LNCAP (cell line): ENCODE measurements around the gene ATP2B2.

Experiments used
- TF ChIP-seq, protein P1 (sequence below): fragments of 450-650 bp; IDR thresholded peaks from 2 replicates; pipeline ENCODE4 v1.5.1; 2017; ENCODE audit warnings: mild to moderate bottlenecking

The ATP2B2 gene

GRCh38 chr3:10398341-10398740 lies 107.0 kb downstream of the ATP2B2 start:
- TF ChIP-seq, protein P1, sequence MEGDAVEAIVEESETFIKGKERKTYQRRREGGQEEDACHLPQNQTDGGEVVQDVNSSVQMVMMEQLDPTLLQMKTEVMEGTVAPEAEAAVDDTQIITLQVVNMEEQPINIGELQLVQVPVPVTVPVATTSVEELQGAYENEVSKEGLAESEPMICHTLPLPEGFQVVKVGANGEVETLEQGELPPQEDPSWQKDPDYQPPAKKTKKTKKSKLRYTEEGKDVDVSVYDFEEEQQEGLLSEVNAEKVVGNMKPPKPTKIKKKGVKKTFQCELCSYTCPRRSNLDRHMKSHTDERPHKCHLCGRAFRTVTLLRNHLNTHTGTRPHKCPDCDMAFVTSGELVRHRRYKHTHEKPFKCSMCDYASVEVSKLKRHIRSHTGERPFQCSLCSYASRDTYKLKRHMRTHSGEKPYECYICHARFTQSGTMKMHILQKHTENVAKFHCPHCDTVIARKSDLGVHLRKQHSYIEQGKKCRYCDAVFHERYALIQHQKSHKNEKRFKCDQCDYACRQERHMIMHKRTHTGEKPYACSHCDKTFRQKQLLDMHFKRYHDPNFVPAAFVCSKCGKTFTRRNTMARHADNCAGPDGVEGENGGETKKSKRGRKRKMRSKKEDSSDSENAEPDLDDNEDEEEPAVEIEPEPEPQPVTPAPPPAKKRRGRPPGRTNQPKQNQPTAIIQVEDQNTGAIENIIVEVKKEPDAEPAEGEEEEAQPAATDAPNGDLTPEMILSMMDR: no peak

DNA sequence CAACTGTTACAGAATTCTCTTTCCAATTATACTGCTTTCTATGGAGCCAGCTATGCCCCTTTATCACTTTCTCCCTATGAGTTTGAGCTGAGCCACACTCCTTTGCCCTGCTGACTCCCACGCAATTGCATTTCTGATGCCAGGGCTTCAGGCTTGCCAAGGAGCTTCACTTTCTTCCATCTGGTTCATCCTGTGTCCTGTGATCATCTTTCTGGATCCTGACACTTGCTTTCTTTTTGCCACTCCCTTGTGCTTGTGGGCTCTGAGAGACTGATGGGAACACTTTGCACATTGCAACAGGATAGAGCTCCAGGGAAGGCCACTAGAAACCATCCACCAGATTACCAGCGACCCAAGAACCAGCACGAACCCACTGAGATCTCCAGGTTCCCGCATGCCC lies 107.5 kb downstream of the ATP2B2 start:
- TF ChIP-seq, protein P1: no peak

- TF ChIP-seq, protein P1: no peak
Measured at GRCh38 chr3:10396931-10397330, 108.5 kb downstream of the ATP2B2 start.

- TF ChIP-seq, protein P1: no peak
Measured at GRCh38 chr3:10396083-10396482, 109.3 kb downstream of the ATP2B2 start.

- TF ChIP-seq, protein P1: no peak
Measured at GRCh38 chr3:10395671-10396070, 109.7 kb downstream of the ATP2B2 start.

GRCh38 chr3:10395196-10395595 lies 110.2 kb downstream of the ATP2B2 start:
- TF ChIP-seq, protein P1: no peak

GRCh38 chr3:10394491-10395025 lies 110.8 kb downstream of the ATP2B2 start:
- TF ChIP-seq, protein P1: no peak

- TF ChIP-seq, protein P1: no peak
Measured at GRCh38 chr3:10393514-10393913, 111.9 kb downstream of the ATP2B2 start.
